ENCODE measurements around the gene TOM1L2.

TOM1L2 gene

GRCh38 chr17:17972126-17972951, at the start of gene TOM1L2, which contains the start of gene DRC3:
TSS of gene TOM1L2 (minus strand) at chr17:17972400. CDS start at chr17:17972313, 87 bp downstream.
TSS of gene DRC3 (plus strand) at chr17:17972862. CDS start at chr17:17977599, 4,737 bp downstream.
- peak; percentile 100 for DNase-seq (ENCODE audit: low read depth)
- no peak for TF ChIP-seq CTCF (IDR thresholded peaks at IDR 0.05; ENCODE audit: insufficient read depth, low read depth, low read length, missing control alignments)
- peak within 1 kb of the TSS; percentile 79 for H3K4me3 ChIP-seq (ENCODE audit: low read depth, low read length)

GRCh38 chr17:18021372-18021771, 49.2 kb upstream of the TOM1L2 start:
- no peak overlapping the region for H3K4me3 ChIP-seq (ENCODE audit: low read depth, low read length)
- no peak for DNase-seq (ENCODE audit: low read depth)
- TF ChIP-seq CTCF (IDR thresholded peaks at IDR 0.05; ENCODE audit: insufficient read depth, low read depth, low read length, missing control alignments), result no peak

GRCh38 chr17:18020971-18021370, 48.8 kb upstream of the TOM1L2 start:
- H3K4me3 ChIP-seq (ENCODE audit: low read depth, low read length), result no peak overlapping the region
- no peak for TF ChIP-seq CTCF (IDR thresholded peaks at IDR 0.05; ENCODE audit: insufficient read depth, low read depth, low read length, missing control alignments)
- no peak for DNase-seq (ENCODE audit: low read depth)

GRCh38 chr17:18019838-18020154, 47.6 kb upstream of the TOM1L2 start:
- no peak overlapping the region for H3K4me3 ChIP-seq (ENCODE audit: low read depth, low read length)
- no peak for TF ChIP-seq CTCF (IDR thresholded peaks at IDR 0.05; ENCODE audit: insufficient read depth, low read depth, low read length, missing control alignments)
- DNase-seq (ENCODE audit: low read depth), result no peak

GRCh38 chr17:18018411-18018921, 46.3 kb upstream of the TOM1L2 start:
- DNase-seq (ENCODE audit: low read depth), result no peak
- no peak overlapping the region for H3K4me3 ChIP-seq (ENCODE audit: low read depth, low read length)
- no peak for TF ChIP-seq CTCF (IDR thresholded peaks at IDR 0.05; ENCODE audit: insufficient read depth, low read depth, low read length, missing control alignments)

GRCh38 chr17:18017958-18018357, 45.8 kb upstream of the TOM1L2 start:
- no peak overlapping the region for H3K4me3 ChIP-seq (ENCODE audit: low read depth, low read length)
- no peak for TF ChIP-seq CTCF (IDR thresholded peaks at IDR 0.05; ENCODE audit: insufficient read depth, low read depth, low read length, missing control alignments)
- DNase-seq (ENCODE audit: low read depth), result no peak
